SK-N-SH (cell line): ENCODE results near the gene KCNJ5. TPM values are rescaled to one million over a fixed set of nuclear protein-coding genes. Genes with fewer than 3 reads are reported as not detected.

Source experiments
- CTCF ChIA-PET: fragments of 300-600, 350-600 bp; formaldehyde crosslinking; extraction: SDS; loops from one replicate; lab custom pipeline; 2021; lab: Yijun Ruan, JAX
- POLR2A ChIA-PET: fragments of 350-600 bp; sonication (Branson Sonifier 250); formaldehyde crosslinking; extraction: SDS; loops from one replicate; lab custom pipeline; 2020; ENCODE audit warnings: antibody characterized with exemption, inconsistent platforms; lab: Yijun Ruan, JAX
- DNase-seq: peaks from one replicate; pipeline ENCODE4 v3.0.0; 2012
- H2AFZ ChIP-seq: fragments of 200-600 bp; sonication (generic); 2 replicates; pipeline ENCODE4 v1.8.1; 2016; ENCODE audit warnings: antibody characterized with exemption, mild to moderate bottlenecking, low read depth
- H3F3A ChIP-seq: fragments of 200-600 bp; sonication (generic); replicated peaks from 2 replicates; pipeline ENCODE3; 2016; ENCODE audit warnings: antibody characterized with exemption, mild to moderate bottlenecking; ENCODE audit not compliant: insufficient read depth
- H3K27ac ChIP-seq, 2 experiments: fragments of 200-500 bp in 1 of 2; fragments of 200-600 bp in 1 of 2; sonication (Bioruptor generic) in 1 of 2; sonication (generic), shearing (Covaris generic) in 1 of 2; 2 replicates each; pipeline versions ENCODE4 v1.5.1 to v1.6.1; 2014 to 2016; ENCODE audit warnings: low read depth in 2 of 2, inconsistent platforms in 1 of 2, low read length in 1 of 2, mild to moderate bottlenecking in 1 of 2, mixed read lengths in 1 of 2
- H3K27me3 ChIP-seq: fragments of 200-600 bp; sonication (generic), shearing (Covaris generic); 2 replicates; pipeline ENCODE4 v1.6.1; 2016; ENCODE audit warnings: mixed run types; ENCODE audit not compliant: insufficient read depth
- H3K36me3 ChIP-seq, 2 experiments: fragments of 200-500 bp in 1 of 2; fragments of 200-600 bp in 1 of 2; sonication (Bioruptor generic) in 1 of 2; sonication (generic) in 1 of 2; replicated peaks in 1 of 2; 2 replicates each; pipeline versions ENCODE3 to v1.5.1; 2014 to 2016; ENCODE audit warnings: low read length in 1 of 2, mild to moderate bottlenecking in 1 of 2; ENCODE audit not compliant: insufficient read depth in 2 of 2, control insufficient read depth in 1 of 2
- H3K4me1 ChIP-seq, 2 experiments: fragments of 200-500 bp in 1 of 2; fragments of 200-600 bp in 1 of 2; sonication (Bioruptor generic) in 1 of 2; sonication (generic), shearing (Covaris generic) in 1 of 2; 2 replicates each; pipeline versions ENCODE4 v1.5.1 to v1.6.1; 2014 to 2016; ENCODE audit warnings: low read depth in 1 of 2, low read length in 1 of 2, mixed run types in 1 of 2; ENCODE audit not compliant: insufficient read depth in 2 of 2, control insufficient read depth in 1 of 2
- H3K4me2 ChIP-seq: fragments of 200-600 bp; sonication (generic), shearing (Covaris generic); 2 replicates; pipeline ENCODE4 v1.6.1; 2017; ENCODE audit warnings: mixed run types
- H3K4me3 ChIP-seq, 2 experiments: fragments of 200-500 bp in 1 of 2; fragments of 200-600 bp in 1 of 2; sonication (Bioruptor generic) in 1 of 2; sonication (generic), shearing (Covaris generic) in 1 of 2; 2 replicates each; pipeline versions ENCODE4 v1.5.1 to v1.8.1; 2014 to 2016; ENCODE audit warnings: low read depth in 2 of 2, inconsistent platforms in 1 of 2, low read length in 1 of 2, mild to moderate bottlenecking in 1 of 2, mixed read lengths in 1 of 2, moderate library complexity in 1 of 2
- H3K79me2 ChIP-seq: fragments of 200-600 bp; sonication (generic); 2 replicates; pipeline ENCODE4 v1.8.1; 2017; ENCODE audit warnings: mild to moderate bottlenecking; ENCODE audit not compliant: insufficient read depth
- H3K9ac ChIP-seq: fragments of 200-600 bp; sonication (generic); 2 replicates; pipeline ENCODE4 v1.6.1; 2017; ENCODE audit warnings: mixed run types
- H3K9me2 ChIP-seq: fragments of 200-600 bp; sonication (generic); 2 replicates; pipeline ENCODE4 v1.6.1; 2017; ENCODE audit warnings: mixed run types
- H3K9me3 ChIP-seq: fragments of 200-600 bp; sonication (generic); 2 replicates; pipeline ENCODE4 v1.6.1; 2017; ENCODE audit warnings: mixed run types, mild to moderate bottlenecking, moderate library complexity
- H4K20me1 ChIP-seq: fragments of 200-600 bp; sonication (generic); 2 replicates; pipeline ENCODE4 v1.6.1; 2017; ENCODE audit warnings: mild to moderate bottlenecking, mixed run types; ENCODE audit not compliant: insufficient read depth
- ELF1 ChIP-seq: IDR thresholded peaks from 2 replicates; pipeline ENCODE4 v1.4.0; 2012
- EZH2phosphoT487 ChIP-seq: fragments of 200-600 bp; sonication (generic); IDR thresholded peaks from 2 replicates; pipeline ENCODE4 v1.6.1; 2017; ENCODE audit warnings: low read depth, mixed run types, mild to moderate bottlenecking, antibody characterized with exemption, moderate library complexity, borderline replicate concordance
- FOXJ3 ChIP-seq: sonication (generic); formaldehyde crosslinking; IDR thresholded peaks from 2 replicates; pipeline ENCODE4 v1.5.1; 2020; ENCODE audit warnings: mild to moderate bottlenecking, missing genetic modification reagents
- FOXM1 ChIP-seq: IDR thresholded peaks from 2 replicates; pipeline ENCODE4 v1.4.0; 2012; ENCODE audit warnings: low read depth, mild to moderate bottlenecking
- GABPA ChIP-seq: IDR thresholded peaks from 2 replicates; pipeline ENCODE4 v1.4.0; 2012; ENCODE audit warnings: low read depth, mild to moderate bottlenecking
- MEF2A ChIP-seq: IDR thresholded peaks from 2 replicates; pipeline ENCODE4 v1.4.0; 2012; ENCODE audit warnings: low read depth, borderline replicate concordance
- NRF1 ChIP-seq: IDR thresholded peaks from 2 replicates; pipeline ENCODE4 v1.6.1; 2012; ENCODE audit warnings: low read depth, mild to moderate bottlenecking, low read length
- RFX5 ChIP-seq: IDR thresholded peaks from 2 replicates; pipeline ENCODE4 v1.6.1; 2012; ENCODE audit warnings: mild to moderate bottlenecking, improper control_type of control experiment, low read length
- RXRA ChIP-seq: IDR thresholded peaks from 2 replicates; pipeline ENCODE4 v1.4.0; 2012; ENCODE audit warnings: low read depth, mild to moderate bottlenecking, borderline replicate concordance
- YY1 ChIP-seq: IDR thresholded peaks from 2 replicates; pipeline ENCODE4 v1.4.0; 2012; ENCODE audit warnings: low read depth, mild to moderate bottlenecking
- WGBS: methylation state at CpG from one replicate; pipeline ENCODE4 v1.1.6; 2017; ENCODE audit warnings: low lambda C conversion rate; 5-methylcytosine and 5-hydroxymethylcytosine counted together
- polyA plus RNA-seq, 3 experiments: library from polyadenylated mRNA; depleted of rRNA; stranded (reverse); fragments of >200 nt; gene quantifications; 2 replicates each; pipeline ENCODE4 v1.2.3, GENCODE V29; 2012
- TF ChIP-seq, protein P1 (sequence below): fragments of 200-600 bp; sonication (generic); IDR thresholded peaks from 2 replicates; pipeline ENCODE4 v1.6.1; 2017; ENCODE audit warnings: antibody characterized with exemption, mild to moderate bottlenecking, moderate library complexity
- TF ChIP-seq, protein P2 (sequence below): fragments of 150-350 bp; IDR thresholded peaks from 2 replicates; pipeline ENCODE4 v1.6.1; 2016; ENCODE audit warnings: mild to moderate bottlenecking, low read depth, low read length
- TF ChIP-seq, protein P3 (sequence below): IDR thresholded peaks from 2 replicates; pipeline ENCODE4 v1.4.0; 2012; ENCODE audit warnings: low read depth
- TF ChIP-seq, protein P4 (sequence below): IDR thresholded peaks from 2 replicates; pipeline ENCODE4 v1.4.0; 2012; ENCODE audit warnings: low read depth, borderline replicate concordance

KCNJ5 gene
- polyA plus RNA-seq, 1 of the 3 experiments (the other 2 are of a cell fraction) = 0.03 TPM

DNA sequence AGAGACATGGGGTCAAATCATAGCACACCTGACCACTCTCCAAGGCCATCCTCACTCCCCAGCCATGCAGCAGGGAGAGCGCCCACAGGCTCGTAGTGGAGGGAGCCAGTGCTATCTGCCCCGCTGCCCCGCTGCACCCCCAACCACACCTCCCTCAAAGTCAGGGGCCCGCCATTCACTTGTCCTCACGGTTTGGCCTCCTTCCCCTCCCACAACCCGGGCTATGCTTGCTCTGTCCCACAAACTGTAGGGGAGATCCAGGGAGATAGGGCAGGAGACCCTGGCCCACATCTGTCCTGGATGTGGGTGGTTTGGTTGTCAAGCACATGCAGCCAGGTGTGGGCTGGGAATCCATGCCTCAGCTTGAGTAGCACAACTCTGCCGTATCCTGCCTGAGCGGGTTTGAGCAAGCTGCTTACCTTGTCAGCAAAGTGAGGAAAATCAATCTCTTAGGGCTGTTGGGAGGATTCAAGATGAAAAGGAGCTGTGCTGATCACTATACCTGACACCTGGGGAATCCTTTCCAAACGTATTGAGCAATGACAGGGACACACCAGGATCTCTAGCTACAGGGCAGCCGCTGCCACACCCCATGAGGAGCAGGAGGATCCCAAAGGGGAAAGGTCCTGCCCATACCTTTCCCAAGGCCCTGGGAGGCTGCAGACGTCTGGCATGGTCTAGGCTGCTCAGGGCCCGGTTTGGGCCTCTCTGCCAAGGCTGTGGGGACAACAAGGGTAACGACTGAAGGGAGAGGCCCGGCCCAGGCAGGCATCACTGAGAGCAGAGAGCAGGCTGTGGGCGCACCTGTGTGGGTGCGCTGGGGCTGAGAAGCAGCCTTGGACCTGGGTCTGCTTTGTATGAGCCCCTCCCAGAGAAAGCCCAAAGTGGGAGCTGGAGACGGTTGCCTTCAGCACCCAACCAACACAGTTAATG is 23.3 kb downstream of the KCNJ5 start:
- no peaks in the 10 kb centered on the region for H4K20me1 ChIP-seq

More for the DNA sequence above, 23.3 kb downstream of the KCNJ5 start:
- Histone ChIP-seq H3K4me1 (peaks cover 0 to 4% of the 10 kb centered on the region in 2 experiments; a peak in 1 of 4 replicates), H3K9me2 (no peaks in the 10 kb centered on the region), H3K4me2 (no peak overlapping the region), H3K27ac (no peak overlapping the region), H3K36me3 (no peaks in the 10 kb centered on the region), H3F3A (no peaks in the 10 kb centered on the region), H2AFZ (no peak overlapping the region), H3K9me3 (no peaks in the 10 kb centered on the region), H3K9ac (no peak overlapping the region), H3K27me3 (no peaks in the 10 kb centered on the region; the same call in 1 of the 2 replicates), H3K4me3 (no peak overlapping the region), H3K79me2 (no peaks in the 10 kb centered on the region)
- no peak for TF ChIP-seq ELF1
- no peak for TF ChIP-seq FOXJ3
- TF ChIP-seq, protein P1, sequence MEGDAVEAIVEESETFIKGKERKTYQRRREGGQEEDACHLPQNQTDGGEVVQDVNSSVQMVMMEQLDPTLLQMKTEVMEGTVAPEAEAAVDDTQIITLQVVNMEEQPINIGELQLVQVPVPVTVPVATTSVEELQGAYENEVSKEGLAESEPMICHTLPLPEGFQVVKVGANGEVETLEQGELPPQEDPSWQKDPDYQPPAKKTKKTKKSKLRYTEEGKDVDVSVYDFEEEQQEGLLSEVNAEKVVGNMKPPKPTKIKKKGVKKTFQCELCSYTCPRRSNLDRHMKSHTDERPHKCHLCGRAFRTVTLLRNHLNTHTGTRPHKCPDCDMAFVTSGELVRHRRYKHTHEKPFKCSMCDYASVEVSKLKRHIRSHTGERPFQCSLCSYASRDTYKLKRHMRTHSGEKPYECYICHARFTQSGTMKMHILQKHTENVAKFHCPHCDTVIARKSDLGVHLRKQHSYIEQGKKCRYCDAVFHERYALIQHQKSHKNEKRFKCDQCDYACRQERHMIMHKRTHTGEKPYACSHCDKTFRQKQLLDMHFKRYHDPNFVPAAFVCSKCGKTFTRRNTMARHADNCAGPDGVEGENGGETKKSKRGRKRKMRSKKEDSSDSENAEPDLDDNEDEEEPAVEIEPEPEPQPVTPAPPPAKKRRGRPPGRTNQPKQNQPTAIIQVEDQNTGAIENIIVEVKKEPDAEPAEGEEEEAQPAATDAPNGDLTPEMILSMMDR = no peak
- no peak for TF ChIP-seq FOXM1
- no peak for TF ChIP-seq GABPA
- no peak for TF ChIP-seq EZH2phosphoT487
- no peak for TF ChIP-seq YY1
- TF ChIP-seq MEF2A = no peak
- TF ChIP-seq NRF1 = no peak
- no peak for TF ChIP-seq RXRA
- TF ChIP-seq, protein P2, sequence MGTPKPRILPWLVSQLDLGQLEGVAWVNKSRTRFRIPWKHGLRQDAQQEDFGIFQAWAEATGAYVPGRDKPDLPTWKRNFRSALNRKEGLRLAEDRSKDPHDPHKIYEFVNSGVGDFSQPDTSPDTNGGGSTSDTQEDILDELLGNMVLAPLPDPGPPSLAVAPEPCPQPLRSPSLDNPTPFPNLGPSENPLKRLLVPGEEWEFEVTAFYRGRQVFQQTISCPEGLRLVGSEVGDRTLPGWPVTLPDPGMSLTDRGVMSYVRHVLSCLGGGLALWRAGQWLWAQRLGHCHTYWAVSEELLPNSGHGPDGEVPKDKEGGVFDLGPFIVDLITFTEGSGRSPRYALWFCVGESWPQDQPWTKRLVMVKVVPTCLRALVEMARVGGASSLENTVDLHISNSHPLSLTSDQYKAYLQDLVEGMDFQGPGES = no peak
- TF ChIP-seq RFX5 = no peak
- TF ChIP-seq, protein P3, sequence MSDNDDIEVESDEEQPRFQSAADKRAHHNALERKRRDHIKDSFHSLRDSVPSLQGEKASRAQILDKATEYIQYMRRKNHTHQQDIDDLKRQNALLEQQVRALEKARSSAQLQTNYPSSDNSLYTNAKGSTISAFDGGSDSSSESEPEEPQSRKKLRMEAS = no peak
- TF ChIP-seq, protein P4, sequence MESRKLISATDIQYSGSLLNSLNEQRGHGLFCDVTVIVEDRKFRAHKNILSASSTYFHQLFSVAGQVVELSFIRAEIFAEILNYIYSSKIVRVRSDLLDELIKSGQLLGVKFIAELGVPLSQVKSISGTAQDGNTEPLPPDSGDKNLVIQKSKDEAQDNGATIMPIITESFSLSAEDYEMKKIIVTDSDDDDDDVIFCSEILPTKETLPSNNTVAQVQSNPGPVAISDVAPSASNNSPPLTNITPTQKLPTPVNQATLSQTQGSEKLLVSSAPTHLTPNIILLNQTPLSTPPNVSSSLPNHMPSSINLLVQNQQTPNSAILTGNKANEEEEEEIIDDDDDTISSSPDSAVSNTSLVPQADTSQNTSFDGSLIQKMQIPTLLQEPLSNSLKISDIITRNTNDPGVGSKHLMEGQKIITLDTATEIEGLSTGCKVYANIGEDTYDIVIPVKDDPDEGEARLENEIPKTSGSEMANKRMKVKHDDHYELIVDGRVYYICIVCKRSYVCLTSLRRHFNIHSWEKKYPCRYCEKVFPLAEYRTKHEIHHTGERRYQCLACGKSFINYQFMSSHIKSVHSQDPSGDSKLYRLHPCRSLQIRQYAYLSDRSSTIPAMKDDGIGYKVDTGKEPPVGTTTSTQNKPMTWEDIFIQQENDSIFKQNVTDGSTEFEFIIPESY = no peak
- DNase-seq = no peak
- CTCF ChIA-PET = interaction anchor here (1.6 to 13.6 kb wide), 2 partner anchors 25 to 42 kb away, joined by 7 to 201 read pairs; partner anchors contain the start of gene KCNJ5
- POLR2A ChIA-PET = no interaction called here
- 48% methylated on average over 14 of the region's 18 CpGs for WGBS
